H9 (cell line): ENCODE results near the gene TMEM273. TPM values are rescaled to one million over a fixed set of nuclear protein-coding genes. Genes with fewer than 3 reads are reported as not detected.

Experiments
- DNase-seq: peaks from one replicate; pipeline ENCODE4 v3.0.0-alpha.2; 2017
- H2AFZ ChIP-seq: one replicate; pipeline ENCODE4 v1.6.1; 2013; ENCODE audit warnings: mild to moderate bottlenecking, low read length, control low read depth, moderate library complexity
- H2AK5ac ChIP-seq: 2 replicates; pipeline ENCODE4 v1.6.1; 2013; ENCODE audit warnings: low read length, control low read depth, mixed read lengths; ENCODE audit not compliant: insufficient read length
- H2BK120ac ChIP-seq: one replicate; pipeline ENCODE4 v1.6.1; 2013; ENCODE audit warnings: low read depth, mild to moderate bottlenecking, low read length, control low read depth, inconsistent platforms; ENCODE audit not compliant: poor library complexity, severe bottlenecking
- H2BK12ac ChIP-seq: 2 replicates; pipeline ENCODE4 v1.6.1; 2013; ENCODE audit warnings: low read length, control low read depth, mixed read lengths, low read depth; ENCODE audit not compliant: insufficient read length
- H2BK15ac ChIP-seq: 2 replicates; pipeline ENCODE4 v1.6.1; 2013; ENCODE audit warnings: low read depth, low read length, control low read depth
- H2BK20ac ChIP-seq: one replicate; pipeline ENCODE4 v1.6.1; 2013; ENCODE audit warnings: low read depth, mild to moderate bottlenecking, low read length, control low read depth, inconsistent platforms; ENCODE audit not compliant: poor library complexity, severe bottlenecking
- H2BK5ac ChIP-seq: 2 replicates; pipeline ENCODE4 v1.6.1; 2013; ENCODE audit warnings: low read length, control low read depth, mixed read lengths; ENCODE audit not compliant: insufficient read length
- H3K14ac ChIP-seq: 2 replicates; pipeline ENCODE4 v1.6.1; 2013; ENCODE audit warnings: low read length, control low read depth; ENCODE audit not compliant: insufficient read depth
- H3K18ac ChIP-seq: 2 replicates; pipeline ENCODE4 v1.6.1; 2013; ENCODE audit warnings: low read depth, mild to moderate bottlenecking, mixed read lengths, low read length, control low read depth; ENCODE audit not compliant: insufficient read length
- H3K23ac ChIP-seq: 2 replicates; pipeline ENCODE4 v1.6.1; 2013; ENCODE audit warnings: low read length, control low read depth, mixed read lengths, low read depth; ENCODE audit not compliant: insufficient read length
- H3K23me2 ChIP-seq: 2 replicates; pipeline ENCODE4 v1.6.1; 2013; ENCODE audit warnings: low read depth, mild to moderate bottlenecking, mixed read lengths, low read length, control low read depth; ENCODE audit not compliant: insufficient read length, poor library complexity, severe bottlenecking
- H3K27ac ChIP-seq: 2 replicates; pipeline ENCODE4 v1.5.1; 2013; ENCODE audit warnings: low read length, control low read depth, mixed read lengths, low read depth; ENCODE audit not compliant: insufficient read length
- H3K27me3 ChIP-seq: 2 replicates; pipeline ENCODE4 v1.6.1; 2013; ENCODE audit warnings: low read length, control low read depth, inconsistent platforms; ENCODE audit not compliant: insufficient read depth
- H3K4ac ChIP-seq: 2 replicates; pipeline ENCODE4 v1.6.1; 2013; ENCODE audit warnings: low read depth, mild to moderate bottlenecking, control low read depth, inconsistent platforms, low read length, moderate library complexity
- H3K4me1 ChIP-seq: 2 replicates; pipeline ENCODE4 v1.6.1; 2013; ENCODE audit warnings: low read length, control low read depth, inconsistent platforms; ENCODE audit not compliant: insufficient read depth
- H3K4me2 ChIP-seq: 2 replicates; pipeline ENCODE4 v1.6.1; 2013; ENCODE audit warnings: low read length, control low read depth, mixed read lengths; ENCODE audit not compliant: insufficient read length, insufficient read depth
- H3K56ac ChIP-seq: 2 replicates; pipeline ENCODE4 v1.6.1; 2013; ENCODE audit warnings: low read depth, mild to moderate bottlenecking, mixed read lengths, low read length, control low read depth; ENCODE audit not compliant: insufficient read length
- H3K79me1 ChIP-seq: 2 replicates; pipeline ENCODE4 v1.6.1; 2013; ENCODE audit warnings: low read depth, mild to moderate bottlenecking, moderate library complexity, low read length, control low read depth, inconsistent platforms; ENCODE audit not compliant: insufficient read depth, poor library complexity, severe bottlenecking
- H3K79me2 ChIP-seq: 2 replicates; pipeline ENCODE4 v1.6.1; 2013; ENCODE audit warnings: low read length, control low read depth, inconsistent platforms; ENCODE audit not compliant: insufficient read depth
- H3K9ac ChIP-seq: 2 replicates; pipeline ENCODE4 v1.6.1; 2013; ENCODE audit warnings: low read length, control low read depth, mixed read lengths; ENCODE audit not compliant: insufficient read length; ENCODE audit errors: extremely low read depth
- H3K9me3 ChIP-seq: one replicate; pipeline ENCODE4 v1.6.1; 2013; ENCODE audit warnings: low read depth, low read length, inconsistent platforms; ENCODE audit not compliant: control insufficient read depth
- H3T11ph ChIP-seq: one replicate; pipeline ENCODE4 v1.6.1; 2013; ENCODE audit warnings: mild to moderate bottlenecking, low read length, control low read depth, inconsistent platforms
- H4K20me1 ChIP-seq: one replicate; pipeline ENCODE4 v1.6.1; 2013; ENCODE audit not compliant: control insufficient read depth, insufficient read length, insufficient read depth
- H4K5ac ChIP-seq: 2 replicates; pipeline ENCODE4 v1.6.1; 2013; ENCODE audit warnings: low read depth, mild to moderate bottlenecking, mixed read lengths, low read length, control low read depth; ENCODE audit not compliant: insufficient read length
- H4K8ac ChIP-seq: replicated peaks from 2 replicates; pipeline ENCODE4 v1.6.1; 2013; ENCODE audit warnings: low read length, control low read depth, mixed read lengths, low read depth; ENCODE audit not compliant: insufficient read length
- H4K91ac ChIP-seq: 2 replicates; pipeline ENCODE4 v1.6.1; 2013; ENCODE audit warnings: low read depth, mild to moderate bottlenecking, moderate library complexity, mixed read lengths, low read length, control low read depth; ENCODE audit not compliant: insufficient read length
- H3K27ac Mint-ChIP-seq, 3 experiments: 2 replicates in 2 of 3; 3 replicates in 1 of 3; pipeline ENCODE4 v1.8.0; 2020 to 2021; ENCODE audit warnings: mixed read lengths in 3 of 3, mild to moderate bottlenecking in 1 of 3, moderate library complexity in 1 of 3
- H3K27me3 Mint-ChIP-seq: 2 replicates; pipeline ENCODE4 v1.8.0; 2021; ENCODE audit warnings: low read depth, mild to moderate bottlenecking, moderate library complexity, mixed read lengths
- H3K36me3 Mint-ChIP-seq, 3 experiments: 2 replicates in 2 of 3; 3 replicates in 1 of 3; pipeline ENCODE4 v1.8.0; 2020 to 2021; ENCODE audit warnings: low read depth in 3 of 3, mixed read lengths in 3 of 3; ENCODE audit not compliant: insufficient read depth in 1 of 3
- H3K4me1 Mint-ChIP-seq, 2 experiments: 2 replicates each; pipeline ENCODE4 v1.8.0; 2020; ENCODE audit warnings: mixed read lengths in 2 of 2
- H3K4me3 Mint-ChIP-seq, 2 experiments: 2 replicates in 1 of 2; 3 replicates in 1 of 2; pipeline ENCODE4 v1.8.0; 2020 to 2021; ENCODE audit warnings: mild to moderate bottlenecking in 2 of 2, mixed read lengths in 2 of 2, moderate library complexity in 1 of 2
- H3K9me3 Mint-ChIP-seq, 2 experiments: 2 replicates in 1 of 2; 3 replicates in 1 of 2; pipeline ENCODE4 v1.8.0; 2020; ENCODE audit warnings: mild to moderate bottlenecking in 2 of 2, mixed read lengths in 2 of 2, moderate library complexity in 1 of 2
- CTCF ChIP-seq: fragments of 200-600 bp; sonication (generic); conservative IDR thresholded peaks from 3 replicates; pipeline ENCODE4 v1.8.0; 2021; ENCODE audit warnings: antibody characterized with exemption, mild to moderate bottlenecking
- WGBS: extraction: QIAGEN DNeasy Blood & Tissue Kit; methylation state at CpG from one replicate; pipeline ENCODE4 v1.1.7; 2013; ENCODE audit warnings: missing lambda C conversion rate, low lambda C conversion rate, mixed read lengths; ENCODE audit not compliant: insufficient read length; ENCODE audit errors: extremely low coverage; 5-methylcytosine and 5-hydroxymethylcytosine counted together
- total RNA-seq: library from RNA; stranded (reverse); gene quantifications from 2 replicates; pipeline ENCODE4 v1.2.1, GENCODE V29; 2021

TMEM273 gene
- total RNA-seq, 1 experiment from 2014 or later: not detected

GRCh38 chr10:49152663-49153062 is 35.5 kb downstream of the TMEM273 start:
- Histone ChIP-seq H2BK5ac (no peak overlapping the region), H2BK120ac (no peak overlapping the region), H2BK12ac (no peak overlapping the region), H3K9ac (no peak overlapping the region), H3K23ac (no peak overlapping the region), H3K18ac (no peak overlapping the region), H3K4ac (no peak overlapping the region), H3K79me1 (no peaks in the 10 kb centered on the region), H3K27me3 (no peaks in the 10 kb centered on the region), H3K4me1 (no peaks in the 10 kb centered on the region; the same call in 1 of the 2 replicates), H3K27ac (no peak overlapping the region), H3K4me2 (no peak overlapping the region), H3K14ac (no peak overlapping the region), H3K56ac (no peak overlapping the region), H3K9me3 (no peaks in the 10 kb centered on the region), H4K91ac (no peak overlapping the region), H2AK5ac (no peak overlapping the region), H4K8ac (no peak overlapping the region), H3K23me2 (no peaks in the 10 kb centered on the region), H2BK20ac (no peak overlapping the region), H2AFZ (no peak overlapping the region), H3K79me2 (no peaks in the 10 kb centered on the region), H4K5ac (no peak overlapping the region), H3T11ph (no peak overlapping the region), H4K20me1 (no peaks in the 10 kb centered on the region), H2BK15ac (no peak overlapping the region)
- Mint-ChIP-seq H3K27ac (no peak overlapping the region), H3K36me3 (peaks cover 0 to 8% (median 4%) of the 10 kb centered on the region in 3 experiments; a peak in 5 of 7 replicates), H3K4me1 (peaks cover 2 to 5% of the 10 kb centered on the region in 2 experiments), H3K9me3 (peaks cover 6% of the 10 kb centered on the region in 2 experiments), H3K4me3 (no peak overlapping the region), H3K27me3 (peaks cover 4% of the 10 kb centered on the region)
- TF ChIP-seq CTCF: no peak
- DNase-seq: no peak
- WGBS: no CpG with 5 or more reads among the region's 4 CpGs
